Superior temporal gyrus (tissue), 1 donor: Measurements from ENCODE around the gene PGAP6.
A peak's percentile ranks its signal among the peaks of the same experiment; 100 is the strongest.

Source experiments
- DNase-seq: peaks from one replicate; pipeline ENCODE4 v3.0.0-alpha.2; 2016; ENCODE audit errors: extremely low spot score

The PGAP6 gene

GRCh38 chr16:401468-402348, 19.9 kb upstream of the PGAP6 start, which contains the start of gene DECR2:
Gene DECR2 (plus strand): TSS chr16:401885. CDS start chr16:401964, 79 bp downstream.
- DNase-seq, result peak; percentile 78

DNA sequence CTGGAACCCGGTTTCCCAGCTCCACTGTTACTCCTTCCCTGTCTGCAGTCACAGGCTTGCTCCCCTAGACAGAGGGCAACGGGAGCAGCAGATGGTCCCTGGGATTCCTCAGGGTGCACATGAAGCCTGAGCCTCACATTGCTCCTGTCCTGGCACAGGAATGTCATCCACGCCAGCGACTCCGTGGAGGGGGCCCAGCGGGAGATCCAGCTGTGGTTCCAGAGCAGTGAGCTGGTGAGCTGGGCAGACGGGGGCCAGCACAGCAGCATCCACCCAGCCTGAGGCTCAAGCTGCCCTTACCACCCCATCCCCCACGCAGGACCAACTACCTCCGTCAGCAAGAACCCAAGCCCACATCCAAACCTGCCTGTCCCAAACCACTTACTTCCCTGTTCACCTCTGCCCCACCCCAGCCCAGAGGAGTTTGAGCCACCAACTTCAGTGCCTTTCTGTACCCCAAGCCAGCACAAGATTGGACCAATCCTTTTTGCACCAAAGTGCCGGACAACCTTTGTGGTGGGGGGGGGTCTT, 18.3 kb upstream of the PGAP6 start:
- no peak for DNase-seq

DNA sequence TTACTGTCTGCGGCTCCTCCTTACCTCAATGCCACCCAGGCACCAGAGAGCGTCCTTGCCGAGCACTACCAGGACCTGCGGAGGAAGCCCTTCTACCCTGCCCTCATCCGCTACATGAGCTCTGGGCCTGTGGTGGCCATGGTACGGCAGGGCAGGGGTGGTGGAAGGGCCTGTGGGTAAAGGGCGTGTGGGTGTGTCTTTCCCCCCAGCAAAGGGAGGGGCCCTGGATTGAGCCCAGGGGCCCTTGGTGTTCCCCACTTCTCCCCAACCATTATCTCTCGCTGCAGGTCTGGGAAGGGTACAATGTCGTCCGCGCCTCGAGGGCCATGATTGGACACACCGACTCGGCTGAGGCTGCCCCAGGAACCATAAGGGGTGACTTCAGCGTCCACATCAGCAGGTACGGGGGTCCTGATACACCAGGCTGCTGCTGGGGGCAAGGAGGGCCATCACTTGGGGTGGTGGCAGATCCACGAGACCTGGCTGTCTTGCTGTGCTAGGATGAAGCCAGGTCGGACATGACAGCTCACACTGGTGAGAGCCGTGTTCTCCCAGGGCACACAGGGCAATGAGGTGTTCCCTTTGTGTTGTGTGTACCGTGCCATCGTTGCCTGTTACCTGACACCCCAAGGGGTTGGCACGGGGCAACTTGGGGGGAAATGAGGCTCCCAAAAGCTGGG, 17.7 kb upstream of the PGAP6 start:
- DNase-seq, result no peak

GRCh38 chr16:398561-399339, 17.0 kb upstream of the PGAP6 start:
- DNase-seq, result no peak

- DNase-seq, result peak; percentile 40
Measured at GRCh38 chr16:397736-398332, 16.1 kb upstream of the PGAP6 start.

DNA sequence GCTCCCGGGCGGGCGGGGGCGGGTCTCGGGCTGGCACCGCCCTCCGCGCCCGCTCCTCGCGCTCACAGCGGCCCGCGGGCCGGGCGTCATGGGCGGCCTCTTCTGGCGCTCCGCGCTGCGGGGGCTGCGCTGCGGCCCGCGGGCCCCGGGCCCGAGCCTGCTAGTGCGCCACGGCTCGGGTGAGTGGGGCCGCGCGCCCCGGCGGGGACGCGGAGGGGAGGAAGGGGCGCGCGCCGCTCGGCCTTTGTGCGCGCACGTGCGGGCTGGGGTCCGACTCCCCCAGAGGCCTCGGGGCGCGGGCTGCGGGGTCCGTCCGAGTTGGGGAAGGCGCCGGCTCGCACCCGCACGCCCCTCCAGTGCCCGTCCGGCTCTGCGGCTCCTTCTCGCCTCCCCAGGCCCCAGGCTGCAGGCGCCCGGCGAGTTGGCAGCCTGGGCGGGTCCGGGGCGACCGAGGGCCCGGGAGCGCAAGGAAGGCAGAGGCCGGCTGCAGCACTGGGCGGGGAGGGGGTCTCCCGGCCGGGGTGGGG, 15.4 kb upstream of the PGAP6 start, which contains the start of gene NME4:
Gene NME4 (plus strand): TSS at position 65 of the 527 bp plus-strand sequence. CDS start 24 bp downstream, at position 89.
- DNase-seq, result no peak

DNA sequence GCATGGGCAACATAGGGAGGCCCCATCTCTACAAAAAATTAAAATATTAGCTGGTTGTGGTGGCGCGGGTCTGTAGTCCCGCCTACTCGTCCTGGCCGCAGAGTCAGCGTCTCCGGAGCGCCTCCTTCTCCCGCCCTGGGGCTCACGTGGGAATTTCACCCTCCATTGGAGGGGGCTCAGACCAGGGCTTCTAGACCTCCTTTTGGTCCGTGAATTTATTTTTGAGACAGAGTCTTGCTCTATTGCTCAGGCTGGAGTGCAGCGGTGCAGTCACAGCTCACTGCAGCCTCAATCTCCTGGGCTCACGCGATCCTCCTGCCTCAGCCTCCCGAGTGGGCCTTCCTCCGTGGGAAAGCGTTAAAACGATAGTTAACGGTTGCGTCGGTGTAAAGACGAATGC, 14.8 kb upstream of the PGAP6 start:
- peak; percentile 54 for DNase-seq

GRCh38 chr16:396199-396598, 14.4 kb upstream of the PGAP6 start:
- peak; percentile 57 for DNase-seq

- DNase-seq, result no peak
Measured at GRCh38 chr16:392450-393030, 10.8 kb upstream of the PGAP6 start.

GRCh38 chr16:391885-392335, 10.1 kb upstream of the PGAP6 start:
- peak; percentile 68 for DNase-seq

DNA sequence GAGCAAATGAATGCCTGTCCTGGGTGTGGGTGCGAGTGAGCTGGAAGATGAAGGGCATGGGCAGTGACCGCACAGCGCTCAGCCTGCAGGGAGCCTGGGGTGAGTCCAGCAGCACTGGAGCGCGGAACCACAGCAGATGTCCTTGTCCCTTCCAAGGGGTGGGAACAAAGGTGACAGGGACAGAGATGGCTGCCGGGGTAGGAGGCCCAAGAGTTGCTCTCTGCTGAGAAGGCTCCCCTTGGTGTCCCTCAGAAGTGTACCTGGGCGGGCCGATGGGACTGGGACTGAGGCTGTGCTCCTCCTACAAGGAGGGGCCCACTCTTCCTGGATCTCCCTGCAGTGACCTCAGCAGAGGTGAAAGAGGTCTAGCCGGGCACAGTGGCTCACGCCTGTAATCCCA, 7.6 kb upstream of the PGAP6 start:
- DNase-seq, result no peak

DNA sequence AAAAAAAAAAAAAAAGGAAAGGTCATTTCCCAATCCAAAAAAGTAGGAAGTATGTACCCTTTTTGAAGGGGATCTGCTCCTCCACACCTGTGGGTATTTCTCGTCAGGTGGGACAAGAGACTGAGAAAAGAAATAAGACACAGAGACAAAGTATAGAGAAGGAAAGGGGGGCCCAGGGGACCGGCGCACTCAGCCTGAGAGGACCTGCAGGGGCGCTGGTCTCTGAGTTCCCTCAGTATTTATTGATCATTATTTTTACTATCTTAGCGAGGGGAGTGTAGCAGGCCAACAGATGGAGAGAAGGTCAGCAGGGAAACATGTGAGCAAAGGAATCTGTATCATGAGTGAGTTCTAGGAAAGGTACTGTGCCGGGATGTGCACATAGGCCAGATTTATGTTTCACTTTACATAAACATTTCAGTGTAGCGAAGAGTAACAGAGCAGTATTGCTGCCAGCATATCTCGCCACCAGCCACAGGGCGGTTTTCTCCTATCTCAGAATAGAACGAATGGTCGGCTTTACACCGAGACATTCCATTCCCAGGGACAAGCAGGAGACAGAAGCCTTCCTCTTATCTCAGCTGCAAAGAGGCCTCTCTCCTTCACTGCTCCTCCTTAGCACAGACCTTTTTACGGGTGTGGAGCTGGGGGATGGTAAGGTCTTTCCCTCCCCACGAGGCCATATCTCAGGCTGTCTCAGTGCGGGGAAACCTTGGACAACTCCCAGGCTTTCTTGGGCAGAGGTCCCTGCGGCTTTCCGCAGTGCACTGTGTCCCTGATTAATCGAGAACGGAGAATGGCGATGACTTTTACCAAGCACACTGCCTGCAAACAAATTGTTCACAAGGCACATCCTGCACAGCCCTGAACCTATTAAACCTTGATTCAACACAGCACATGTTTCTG, 6.2 kb upstream of the PGAP6 start:
- peak; percentile 40 for DNase-seq

DNA sequence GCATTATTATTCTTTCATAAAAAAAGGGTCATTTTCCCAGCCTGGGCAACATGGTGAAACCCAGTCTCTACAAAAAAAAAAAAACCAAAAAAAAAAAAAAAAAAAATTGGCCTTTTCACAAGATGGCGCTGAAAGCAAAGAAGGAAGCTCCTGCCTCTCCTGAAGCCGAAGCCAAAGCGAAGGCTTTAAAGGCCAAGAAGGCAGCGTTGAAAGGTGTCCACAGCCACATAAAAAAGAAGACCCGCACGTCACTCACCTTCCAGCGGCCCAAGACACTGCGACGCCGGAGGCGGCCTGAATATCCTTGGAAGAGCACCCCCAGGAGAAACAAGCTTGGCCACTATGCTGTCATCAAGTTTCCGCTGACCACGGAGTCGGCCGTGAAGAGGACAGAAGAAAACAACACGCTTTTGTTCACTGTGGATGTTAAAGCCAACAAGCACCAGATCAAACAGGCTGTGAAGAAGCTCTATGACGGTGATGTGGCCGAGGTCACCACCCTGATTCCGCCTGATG, 4.9 kb upstream of the PGAP6 start:
- DNase-seq, result peak; percentile 72

- DNase-seq, result no peak
Measured at GRCh38 chr16:383326-384051, 1.7 kb upstream of the PGAP6 start.

- no peak for DNase-seq
Measured at GRCh38 chr16:381012-381788, 578 bp downstream of the PGAP6 start.

- no peak for DNase-seq
Measured at GRCh38 chr16:380762-381011, 1.1 kb downstream of the PGAP6 start.

- no peak for DNase-seq
Measured at GRCh38 chr16:379961-380761, 1.6 kb downstream of the PGAP6 start.
